Right lobe of liver (tissue), 4 donors: ENCODE data around the gene C19orf12.

Experiments used
- POLR2A ChIP-seq: fragments of 450-650 bp; IDR thresholded peaks from one replicate; pipeline ENCODE4 v1.6.1; 2017; ENCODE audit warnings: antibody characterized with exemption, mild to moderate bottlenecking
- TF ChIP-seq, protein P1 (sequence below), 4 donors: fragments of 200-600 bp in 3 of 4; fragments of 450-650 bp in 1 of 4; IDR thresholded peaks; one replicate each; pipeline versions ENCODE4 v1.5.1 to v1.8.0; 2016 to 2022; ENCODE audit warnings: antibody characterized with exemption in 4 of 4, mild to moderate bottlenecking in 2 of 4
- donor health status: DM: no; HTN: no; CAD: no.
- donor health status: DM: no; HTN: no; CAD: no.
- donor health status: DM: no; HTN: yes; CAD: no.

DNA sequence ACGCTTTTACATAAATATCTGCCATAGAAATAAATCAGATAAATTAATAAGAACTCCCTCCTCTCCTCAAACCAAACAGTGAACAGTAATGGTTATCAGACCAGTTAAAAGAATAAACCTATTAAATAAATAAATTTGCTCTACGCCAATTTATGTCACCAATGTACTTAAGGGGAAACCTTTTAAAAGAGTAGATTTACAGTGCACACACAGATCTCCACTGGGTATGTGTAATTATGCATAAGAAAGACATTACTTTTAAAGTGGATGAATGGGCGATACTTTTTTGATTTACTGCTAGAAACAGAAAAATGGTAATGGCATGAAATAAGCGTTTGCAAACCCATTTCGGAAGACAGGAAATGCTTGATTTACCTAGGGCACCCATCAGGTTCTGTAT is 34.9 kb upstream of the C19orf12 start:
- no peak for TF ChIP-seq POLR2A
- TF ChIP-seq, protein P1, sequence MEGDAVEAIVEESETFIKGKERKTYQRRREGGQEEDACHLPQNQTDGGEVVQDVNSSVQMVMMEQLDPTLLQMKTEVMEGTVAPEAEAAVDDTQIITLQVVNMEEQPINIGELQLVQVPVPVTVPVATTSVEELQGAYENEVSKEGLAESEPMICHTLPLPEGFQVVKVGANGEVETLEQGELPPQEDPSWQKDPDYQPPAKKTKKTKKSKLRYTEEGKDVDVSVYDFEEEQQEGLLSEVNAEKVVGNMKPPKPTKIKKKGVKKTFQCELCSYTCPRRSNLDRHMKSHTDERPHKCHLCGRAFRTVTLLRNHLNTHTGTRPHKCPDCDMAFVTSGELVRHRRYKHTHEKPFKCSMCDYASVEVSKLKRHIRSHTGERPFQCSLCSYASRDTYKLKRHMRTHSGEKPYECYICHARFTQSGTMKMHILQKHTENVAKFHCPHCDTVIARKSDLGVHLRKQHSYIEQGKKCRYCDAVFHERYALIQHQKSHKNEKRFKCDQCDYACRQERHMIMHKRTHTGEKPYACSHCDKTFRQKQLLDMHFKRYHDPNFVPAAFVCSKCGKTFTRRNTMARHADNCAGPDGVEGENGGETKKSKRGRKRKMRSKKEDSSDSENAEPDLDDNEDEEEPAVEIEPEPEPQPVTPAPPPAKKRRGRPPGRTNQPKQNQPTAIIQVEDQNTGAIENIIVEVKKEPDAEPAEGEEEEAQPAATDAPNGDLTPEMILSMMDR (IDR thresholded peaks at IDR 0.05) = no peak
